GM12801 (cell line): ENCODE results near the gene TNPO3.

Experiments
- TF ChIP-seq, protein P1 (sequence below): IDR thresholded peaks from one replicate; pipeline ENCODE4 v1.5.1; 2011; ENCODE audit warnings: control low read depth; ENCODE audit not compliant: insufficient read length; ENCODE audit errors: extremely low read depth

Gene TNPO3

GRCh38 chr7:129017933-129018538 is 36.9 kb downstream of the TNPO3 start:
- TF ChIP-seq, protein P1, sequence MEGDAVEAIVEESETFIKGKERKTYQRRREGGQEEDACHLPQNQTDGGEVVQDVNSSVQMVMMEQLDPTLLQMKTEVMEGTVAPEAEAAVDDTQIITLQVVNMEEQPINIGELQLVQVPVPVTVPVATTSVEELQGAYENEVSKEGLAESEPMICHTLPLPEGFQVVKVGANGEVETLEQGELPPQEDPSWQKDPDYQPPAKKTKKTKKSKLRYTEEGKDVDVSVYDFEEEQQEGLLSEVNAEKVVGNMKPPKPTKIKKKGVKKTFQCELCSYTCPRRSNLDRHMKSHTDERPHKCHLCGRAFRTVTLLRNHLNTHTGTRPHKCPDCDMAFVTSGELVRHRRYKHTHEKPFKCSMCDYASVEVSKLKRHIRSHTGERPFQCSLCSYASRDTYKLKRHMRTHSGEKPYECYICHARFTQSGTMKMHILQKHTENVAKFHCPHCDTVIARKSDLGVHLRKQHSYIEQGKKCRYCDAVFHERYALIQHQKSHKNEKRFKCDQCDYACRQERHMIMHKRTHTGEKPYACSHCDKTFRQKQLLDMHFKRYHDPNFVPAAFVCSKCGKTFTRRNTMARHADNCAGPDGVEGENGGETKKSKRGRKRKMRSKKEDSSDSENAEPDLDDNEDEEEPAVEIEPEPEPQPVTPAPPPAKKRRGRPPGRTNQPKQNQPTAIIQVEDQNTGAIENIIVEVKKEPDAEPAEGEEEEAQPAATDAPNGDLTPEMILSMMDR, result no peak

DNA sequence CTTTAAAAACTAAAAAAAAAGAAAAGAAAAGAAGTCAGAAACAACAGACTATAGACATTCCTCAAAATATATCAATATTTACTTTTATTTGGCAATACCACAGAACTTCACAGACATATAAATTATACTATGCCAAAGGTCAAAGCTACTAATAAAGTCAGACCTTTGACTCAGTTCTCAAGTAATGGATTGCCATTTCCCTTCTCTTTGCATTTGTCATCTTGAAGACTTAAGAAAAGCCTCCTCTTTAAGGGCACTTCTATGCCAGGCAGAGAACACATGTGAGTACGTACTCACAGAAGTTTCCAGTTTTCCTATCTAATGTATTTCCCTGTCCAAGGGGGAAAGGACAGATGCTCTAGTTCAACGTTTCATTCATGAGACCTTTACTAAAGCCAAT is 37.6 kb downstream of the TNPO3 start:
- TF ChIP-seq, protein P1, result no peak

GRCh38 chr7:129014501-129015101 is 40.3 kb downstream of the TNPO3 start:
- TF ChIP-seq, protein P1, result no peak

DNA sequence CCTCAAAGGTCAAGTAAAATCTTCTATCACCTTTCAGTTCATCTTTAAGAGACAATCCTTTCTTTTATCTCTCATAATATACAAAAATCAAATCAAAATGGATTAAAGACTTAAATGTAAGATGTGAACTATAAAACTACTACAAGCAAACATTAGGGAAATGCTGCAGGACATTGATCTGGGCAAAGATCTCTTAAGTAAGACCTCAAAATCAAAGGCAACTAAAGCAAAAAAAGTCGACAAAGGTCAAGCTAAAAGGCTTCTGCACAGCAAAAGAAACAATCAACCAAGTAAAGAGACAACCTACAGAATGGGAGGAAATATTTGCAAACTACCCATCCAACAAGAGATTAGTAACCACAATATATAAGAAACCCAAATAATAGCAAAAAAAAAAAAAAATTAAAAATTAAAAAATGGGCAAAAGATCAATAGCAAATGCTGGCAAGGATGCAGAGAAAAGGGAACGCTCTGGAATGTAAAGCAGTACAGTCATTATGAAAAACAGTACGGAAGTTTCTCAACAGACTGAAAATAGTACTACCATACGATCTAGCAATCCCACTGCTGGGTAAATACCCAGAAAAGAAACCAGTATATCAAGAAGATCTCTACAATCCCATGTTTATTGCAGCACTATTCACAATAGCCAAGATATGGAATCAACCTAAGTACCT is 41.7 kb downstream of the TNPO3 start:
- TF ChIP-seq, protein P1, result no peak

DNA sequence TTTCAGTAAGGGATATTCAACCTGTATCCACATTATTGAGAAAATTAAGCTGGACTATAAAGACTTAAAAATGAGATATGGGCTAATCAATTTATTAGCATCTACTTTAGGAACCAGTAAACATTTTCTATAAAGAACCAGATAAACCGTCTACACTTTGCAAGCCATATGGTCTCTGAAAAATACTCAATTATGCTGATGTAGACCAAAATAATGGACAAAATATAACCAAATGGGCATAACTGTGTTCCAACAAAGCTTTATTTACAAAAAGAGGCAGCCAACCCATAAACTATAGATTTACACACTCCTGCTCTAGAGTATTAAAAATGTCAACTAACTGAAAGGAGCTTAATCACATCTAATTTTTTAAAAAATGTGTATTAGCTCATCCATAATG is 42.3 kb downstream of the TNPO3 start:
- TF ChIP-seq, protein P1, result no peak

GRCh38 chr7:129010075-129010474 is 44.8 kb downstream of the TNPO3 start:
- TF ChIP-seq, protein P1, result no peak

DNA sequence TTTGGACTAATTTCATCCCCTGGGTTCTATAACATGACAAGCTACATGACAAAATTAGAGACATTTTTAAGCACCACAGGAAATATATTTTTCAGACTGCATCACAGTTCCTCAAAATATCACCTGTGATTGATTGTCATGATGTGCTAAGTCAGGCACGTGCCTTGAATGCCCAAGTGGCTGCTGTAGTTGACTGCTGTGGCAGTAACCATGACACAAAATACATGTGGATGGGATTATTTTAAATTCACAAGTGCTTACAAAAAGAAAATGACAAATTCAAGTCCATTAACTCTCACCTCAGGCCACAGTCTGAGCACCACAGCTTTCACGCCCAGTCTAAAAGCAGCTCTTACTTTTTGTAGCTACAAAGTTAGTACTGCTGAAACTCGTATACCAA is 45.5 kb downstream of the TNPO3 start:
- TF ChIP-seq, protein P1, result no peak
